Omental fat pad (tissue), 4 donors: Measurements from ENCODE around the gene TRAPPC2. TPM values are rescaled to one million over a fixed set of nuclear protein-coding genes. Genes with fewer than 3 reads are reported as not detected.
A peak's percentile ranks its signal among the peaks of the same experiment; 100 is the strongest.

Source experiments
- ATAC-seq: fragments of 150-250 bp; one replicate; pipeline ENCODE4 v1.9.1; 2016; ENCODE audit warnings: mild to moderate bottlenecking, moderate library complexity; ENCODE audit not compliant: low FRiP score
- DNase-seq: peaks from one replicate; pipeline ENCODE4 v3.0.0-alpha.2; 2019; ENCODE audit warnings: low spot score
- CTCF ChIP-seq, 3 donors: fragments of 450-650 bp; IDR thresholded peaks; one replicate each; pipeline ENCODE4 v1.5.1; 2016 to 2017; ENCODE audit warnings: antibody characterized with exemption in 3 of 3, mild to moderate bottlenecking in 3 of 3, moderate library complexity in 2 of 3
- total RNA-seq, 4 donors: library from RNA; depleted of rRNA; stranded (reverse); fragments of >200 nt; gene quantifications; one replicate each; pipeline ENCODE4 v1.1.0, GENCODE V29; 2016

Gene TRAPPC2
- total RNA-seq, 4 donors from 2014 or later, result 6.6 to 13.1 (median 8.7) TPM

- DNase-seq (no peak), ATAC-seq (no peak)
- no peak for TF ChIP-seq CTCF (IDR thresholded peaks at IDR 0.05)
These were observed 15.8 kb upstream of the TRAPPC2 start for GRCh38 chrX:13750204-13750603.

- DNase-seq (no peak), ATAC-seq (no peak)
- no peak for TF ChIP-seq CTCF (IDR thresholded peaks at IDR 0.05)
These were observed 14.1 kb upstream of the TRAPPC2 start for GRCh38 chrX:13748486-13748885.

- TF ChIP-seq CTCF (IDR thresholded peaks at IDR 0.05), result no peak
- ATAC-seq (no peak), DNase-seq (no peak)
These were observed 13.4 kb upstream of the TRAPPC2 start for GRCh38 chrX:13747836-13748235.

GRCh38 chrX:13742397-13743176 is 8.2 kb upstream of the TRAPPC2 start:
- TF ChIP-seq CTCF (IDR thresholded peaks at IDR 0.05), result no peak
- no peak for DNase-seq
- peak; percentile 84 for ATAC-seq

- no peak for TF ChIP-seq CTCF (IDR thresholded peaks at IDR 0.05)
- DNase-seq (no peak), ATAC-seq (no peak)
These were observed 7.3 kb upstream of the TRAPPC2 start for GRCh38 chrX:13741695-13742094.

- DNase-seq (no peak), ATAC-seq (no peak)
- no peak for TF ChIP-seq CTCF (IDR thresholded peaks at IDR 0.05)
These were observed 914 bp downstream of the TRAPPC2 start for GRCh38 chrX:13733506-13733905.
